ENCODE measurements around the gene AR.
"Not testable (repeated sequence)": the region's sequence is repeated elsewhere in the genome, so short reads cannot be mapped to it uniquely, and the experiment has no call there.

GRCh38 chrX:67670717-67671116 is 126.9 kb downstream of the AR start:
- not testable (repeated sequence) for TF ChIP-seq CTCF, EZH2phosphoT487 (IDR thresholded peaks at IDR 0.05)

Measured in neural progenitor cell (in vitro differentiated cells).